Measurements from ENCODE around the gene IRX6. TPM values are rescaled to one million over a fixed set of nuclear protein-coding genes. Genes with fewer than 3 reads are reported as not detected.

IRX6 gene
- total and polyA plus RNA-seq, 2 donors (not counting 3 experiments of a cell fraction or from before 2014, with no cell fraction given): not detected

DNA sequence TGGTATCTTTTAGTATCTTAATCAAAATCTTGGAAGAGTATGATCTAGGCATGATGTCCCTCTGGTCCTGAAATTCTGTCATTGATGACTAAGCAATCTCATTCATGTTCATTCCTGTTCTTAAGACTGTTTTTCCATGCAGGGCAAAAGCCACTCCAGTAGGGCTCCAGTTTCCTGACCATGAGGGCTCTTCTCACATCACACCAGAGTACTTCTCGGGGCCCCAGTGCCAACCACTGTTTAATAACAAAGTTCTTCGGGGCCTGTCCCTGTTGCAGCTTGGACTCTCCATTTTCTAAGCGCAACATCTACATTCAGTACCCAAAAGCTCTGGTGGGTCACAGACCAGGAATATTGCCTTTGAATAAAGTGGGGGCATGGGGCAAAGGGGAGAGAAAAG lies 52.0 kb downstream of the IRX6 start:
- FAIRE-seq: no peak

More for the DNA sequence above, 52.0 kb downstream of the IRX6 start:
- Histone ChIP-seq H2AFZ (ENCODE audit: low read depth, low read length) (no peak overlapping the region), H3K36me3 (ENCODE audit: control insufficient read depth in 2 of 2, extremely low read depth in 1 of 2, insufficient read depth in 2 of 2, low read length in 2 of 2) (no peaks in the 10 kb centered on the region), H3K79me2 (ENCODE audit: control insufficient read depth, insufficient read depth, low read length) (no peaks in the 10 kb centered on the region), H3K27me3 (ENCODE audit: control insufficient read depth in 2 of 2, insufficient read depth in 2 of 2, low read length in 2 of 2) (peaks cover 5 to 6% of the 10 kb centered on the region in 2 experiments), H3K9me1 (replicated peaks; ENCODE audit: control insufficient read depth, extremely low read depth, insufficient read depth, low read length) (no peaks in the 10 kb centered on the region), H3K4me3 (replicated peaks in 1 of 3; ENCODE audit: insufficient read depth in 1 of 3, low read depth in 1 of 3, low read length in 3 of 3) (no peak overlapping the region), H3K4me2 (ENCODE audit: insufficient read depth, low read length) (no peak overlapping the region), H3K4me1 (ENCODE audit: control insufficient read depth, extremely low read depth, insufficient read depth, low read length) (no peaks in the 10 kb centered on the region), H4K20me1 (replicated peaks; ENCODE audit: control insufficient read depth, extremely low read depth, insufficient read depth, low read length) (no peaks in the 10 kb centered on the region), H3K27ac (ENCODE audit: insufficient read depth, low read depth, low read length) (no peak overlapping the region), H3K9ac (replicated peaks; ENCODE audit: extremely low read depth, insufficient read depth, low read length) (no peak overlapping the region), H3K9me3 (replicated peaks; ENCODE audit: control insufficient read depth, insufficient read depth, low read length) (no peaks in the 10 kb centered on the region)
- no peak for DNase-seq (ENCODE audit: low read depth, low spot score)
- BruUV-seq (replicated peaks): no TSS peak
- POLR2A ChIA-PET: no interaction called here
- CTCF ChIA-PET: no interaction called here
- intact Hi-C loops (cut with micrococcal nuclease): no loop called here
- TF ChIP-seq GATA2 (IDR thresholded peaks at IDR 0.05; ENCODE audit: insufficient read depth, insufficient read length, low read depth, low read length) (no peak), FOS (IDR thresholded peaks at IDR 0.05; ENCODE audit: borderline replicate concordance, insufficient read depth, low read length) (no peak), MYC (IDR thresholded peaks at IDR 0.05; ENCODE audit: low read depth, low read length) (no peak), JUN (IDR thresholded peaks at IDR 0.05; ENCODE audit: borderline replicate concordance, insufficient read depth, insufficient read length, low read depth) (no peak), POLR2A (IDR thresholded peaks at IDR 0.05; ENCODE audit: low read depth, low read length) (no peak), EZH2 (IDR thresholded peaks at IDR 0.05; ENCODE audit: borderline replicate concordance, low read depth, low read length, severe bottlenecking) (no peak), POLR2AphosphoS5 (IDR thresholded peaks at IDR 0.05; ENCODE audit: insufficient read depth, low read depth, low read length) (no peak)
- TF ChIP-seq, protein P1, sequence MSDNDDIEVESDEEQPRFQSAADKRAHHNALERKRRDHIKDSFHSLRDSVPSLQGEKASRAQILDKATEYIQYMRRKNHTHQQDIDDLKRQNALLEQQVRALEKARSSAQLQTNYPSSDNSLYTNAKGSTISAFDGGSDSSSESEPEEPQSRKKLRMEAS (IDR thresholded peaks at IDR 0.05; ENCODE audit: insufficient read depth, insufficient read length): no peak
- TF ChIP-seq, protein P2, sequence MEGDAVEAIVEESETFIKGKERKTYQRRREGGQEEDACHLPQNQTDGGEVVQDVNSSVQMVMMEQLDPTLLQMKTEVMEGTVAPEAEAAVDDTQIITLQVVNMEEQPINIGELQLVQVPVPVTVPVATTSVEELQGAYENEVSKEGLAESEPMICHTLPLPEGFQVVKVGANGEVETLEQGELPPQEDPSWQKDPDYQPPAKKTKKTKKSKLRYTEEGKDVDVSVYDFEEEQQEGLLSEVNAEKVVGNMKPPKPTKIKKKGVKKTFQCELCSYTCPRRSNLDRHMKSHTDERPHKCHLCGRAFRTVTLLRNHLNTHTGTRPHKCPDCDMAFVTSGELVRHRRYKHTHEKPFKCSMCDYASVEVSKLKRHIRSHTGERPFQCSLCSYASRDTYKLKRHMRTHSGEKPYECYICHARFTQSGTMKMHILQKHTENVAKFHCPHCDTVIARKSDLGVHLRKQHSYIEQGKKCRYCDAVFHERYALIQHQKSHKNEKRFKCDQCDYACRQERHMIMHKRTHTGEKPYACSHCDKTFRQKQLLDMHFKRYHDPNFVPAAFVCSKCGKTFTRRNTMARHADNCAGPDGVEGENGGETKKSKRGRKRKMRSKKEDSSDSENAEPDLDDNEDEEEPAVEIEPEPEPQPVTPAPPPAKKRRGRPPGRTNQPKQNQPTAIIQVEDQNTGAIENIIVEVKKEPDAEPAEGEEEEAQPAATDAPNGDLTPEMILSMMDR (IDR thresholded peaks at IDR 0.05; ENCODE audit: extremely low read depth in 1 of 2, insufficient read depth in 1 of 2, low read depth in 1 of 2, low read length in 2 of 2): no peak
- dilution Hi-C loops (cut with MboI; ENCODE audit: extremely low pct_ligation_motif_present, low sequenced_read_pairs): no loop called here

Data from endothelial cell of umbilical vein (primary cell).